Ascending aorta (tissue), 2 donors: ENCODE data around the gene CZIB. TPM values are rescaled to one million over a fixed set of nuclear protein-coding genes. Genes with fewer than 3 reads are reported as not detected.

ENCODE experiments used
- DNase-seq, 2 donors: peaks; one replicate each; pipeline ENCODE4 v3.0.0-alpha.2; 2019; ENCODE audit warnings: low spot score in 2 of 2
- H3K27ac ChIP-seq, 2 donors: fragments of 200-600 bp; sonication (generic); one replicate each; pipeline ENCODE4 v1.5.1; 2016 to 2017; ENCODE audit warnings: mild to moderate bottlenecking in 1 of 2
- H3K27me3 ChIP-seq: fragments of 200-600 bp; sonication (generic); one replicate; pipeline ENCODE4 v1.5.1; 2017
- H3K36me3 ChIP-seq, 2 donors: fragments of 200-600 bp; sonication (generic); one replicate each; pipeline ENCODE4 v1.5.1; 2016
- H3K4me1 ChIP-seq, 2 donors: fragments of 200-600 bp; sonication (generic); one replicate each; pipeline ENCODE4 v1.5.1; 2016 to 2017; ENCODE audit warnings: mild to moderate bottlenecking in 1 of 2
- H3K4me3 ChIP-seq, 2 donors: fragments of 200-600 bp; sonication (generic); one replicate each; pipeline ENCODE4 v1.5.1; 2016 to 2017; ENCODE audit warnings: mild to moderate bottlenecking in 1 of 2
- H3K9me3 ChIP-seq, 2 donors: fragments of 200-600 bp; sonication (generic); one replicate each; pipeline ENCODE4 v1.5.1; 2016
- CTCF ChIP-seq, 3 experiments: fragments of 200-600 bp in 2 of 3; fragments of 450-650 bp in 1 of 3; sonication (generic) in 2 of 3; IDR thresholded peaks; one replicate each; pipeline ENCODE4 v1.5.1; 2016 to 2019; ENCODE audit warnings: antibody characterized with exemption in 3 of 3, mild to moderate bottlenecking in 1 of 3, moderate library complexity in 1 of 3
- intact Hi-C: fragments of 100-400 bp; cut with DNase I; formaldehyde crosslinking; loops from one replicate; pipeline ENCODE4 v1.15.1; 2023
- total RNA-seq: library from RNA; depleted of rRNA; stranded (reverse); fragments of >200 nt; gene quantifications from one replicate; pipeline ENCODE4 v1.1.0, GENCODE V29; 2016

CZIB gene
- total RNA-seq, 1 donor from 2014 or later, result 28.9 TPM

GRCh38 chr1:53195246-53196016, 25.0 kb downstream of the CZIB start:
- Histone ChIP-seq H3K36me3 (no peaks in the 10 kb centered on the region), H3K27me3 (no peaks in the 10 kb centered on the region), H3K9me3 (no peaks in the 10 kb centered on the region), H3K27ac (peak overlapping the region; percentile 99 to 100), H3K4me1 (peaks cover 0 to 18% of the 10 kb centered on the region in 2 donors), H3K4me3 (peak overlapping the region in 1 of 2 donors; percentile 100)
- intact Hi-C loops, result loop anchor here (1.0 to 10.0 kb wide), 5 partner anchors 25 to 831 kb away; partner anchors contain the start of genes CC2D1B, CZIB and SCP2
- no peak for TF ChIP-seq CTCF (IDR thresholded peaks at IDR 0.05)
- DNase-seq, result no peak

- intact Hi-C loops, result loop anchor here (10.0 kb wide), 2 partner anchors 485 to 825 kb away; partner anchors contain the start of gene CC2D1B
- no peak for DNase-seq
- Histone ChIP-seq H3K27me3 (no peaks in the 10 kb centered on the region), H3K36me3 (no peaks in the 10 kb centered on the region), H3K27ac (no peak overlapping the region), H3K9me3 (no peaks in the 10 kb centered on the region), H3K4me1 (no peaks in the 10 kb centered on the region), H3K4me3 (no peak overlapping the region)
- TF ChIP-seq CTCF (IDR thresholded peaks at IDR 0.05), result no peak
These were observed 30.2 kb downstream of the CZIB start for GRCh38 chr1:53190210-53190611.

- Histone ChIP-seq H3K4me3 (no peak overlapping the region), H3K27me3 (no peaks in the 10 kb centered on the region), H3K9me3 (no peaks in the 10 kb centered on the region), H3K4me1 (no peaks in the 10 kb centered on the region), H3K27ac (no peak overlapping the region), H3K36me3 (no peaks in the 10 kb centered on the region)
- no peak for DNase-seq
- intact Hi-C loops, result loop anchor here (10.0 kb wide), 2 partner anchors 174 to 364 kb away; no protein-coding TSS in a partner anchor
- TF ChIP-seq CTCF (IDR thresholded peaks at IDR 0.05), result no peak
These were observed 31.4 kb downstream of the CZIB start for GRCh38 chr1:53189061-53189460.

- H3K27ac ChIP-seq, result no peak overlapping the region
- no peak overlapping the region for H3K4me3 ChIP-seq
- no peaks in the 10 kb centered on the region for H3K9me3 ChIP-seq
- no peaks in the 10 kb centered on the region for H3K36me3 ChIP-seq
- DNase-seq, result no peak
- no peaks in the 10 kb centered on the region for H3K27me3 ChIP-seq
- H3K4me1 ChIP-seq, result no peaks in the 10 kb centered on the region
- intact Hi-C loops, result loop anchor here (10.0 kb wide), 2 partner anchors 173 to 363 kb away; no protein-coding TSS in a partner anchor
- no peak for TF ChIP-seq CTCF (IDR thresholded peaks at IDR 0.05)
These were observed 32.3 kb downstream of the CZIB start for GRCh38 chr1:53188099-53188498.

GRCh38 chr1:53187401-53187800, 33.0 kb downstream of the CZIB start:
- Histone ChIP-seq H3K36me3 (no peaks in the 10 kb centered on the region), H3K27ac (no peak overlapping the region), H3K27me3 (no peaks in the 10 kb centered on the region), H3K9me3 (no peaks in the 10 kb centered on the region), H3K4me1 (no peaks in the 10 kb centered on the region), H3K4me3 (no peak overlapping the region)
- intact Hi-C loops, result loop anchor here (10.0 kb wide), 2 partner anchors 173 to 363 kb away; no protein-coding TSS in a partner anchor
- no peak for DNase-seq
- no peak for TF ChIP-seq CTCF (IDR thresholded peaks at IDR 0.05)
